ENCODE results near the gene RAB5IF. TPM values are rescaled to one million over a fixed set of nuclear protein-coding genes. Genes with fewer than 3 reads are reported as not detected.
"Not testable (repeated sequence)": the region's sequence is repeated elsewhere in the genome, so short reads cannot be mapped to it uniquely, and the experiment has no call there.

RAB5IF gene
- total RNA-seq, 2 donors from 2014 or later = 161 to 165 TPM

GRCh38 chr20:36623444-36623843, 17.9 kb downstream of the RAB5IF start:
- ATAC-seq (no peak), DNase-seq (no peak)
- intact Hi-C loops (cut with DNase I, micrococcal nuclease) = no loop called here

- intact Hi-C loops (cut with DNase I, micrococcal nuclease) = no loop called here
- DNase-seq = peak; percentile 55 to 77
Measured at GRCh38 chr20:36624068-36624943, 18.7 kb downstream of the RAB5IF start.

DNA sequence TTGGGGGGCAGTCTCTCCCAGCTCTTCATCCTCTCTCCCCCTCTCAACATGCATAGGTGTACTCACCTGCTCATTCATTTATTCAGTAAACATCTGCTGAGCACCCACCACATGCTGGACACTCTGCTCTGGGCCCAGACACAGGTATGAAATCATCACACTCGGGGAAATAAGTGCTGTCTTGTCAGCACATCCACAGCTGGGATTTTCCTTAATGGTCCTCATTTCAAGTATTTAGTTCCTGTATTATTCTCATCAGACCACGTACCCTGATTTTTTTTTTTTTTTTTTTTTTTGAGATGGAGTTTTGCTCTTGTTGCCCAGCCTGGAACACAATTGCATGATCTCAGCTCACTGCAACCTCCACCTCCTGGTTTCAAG, 19.4 kb downstream of the RAB5IF start:
- no peak for DNase-seq
- no peak for ATAC-seq
- intact Hi-C loops (cut with DNase I, micrococcal nuclease) = no loop called here

More at GRCh38 chr20:36624068-36624943, 18.7 kb downstream of the RAB5IF start:
- ATAC-seq = peak; percentile 99

GRCh38 chr20:36628076-36628475, 22.5 kb downstream of the RAB5IF start:
- intact Hi-C loops (cut with DNase I, micrococcal nuclease) = no loop called here
- no peak for ATAC-seq
- DNase-seq = no peak

GRCh38 chr20:36629719-36630681, 24.4 kb downstream of the RAB5IF start:
- ATAC-seq (peak; percentile 36), DNase-seq (peak in 1 of 2 donors; percentile 33)
- intact Hi-C loops (cut with DNase I, micrococcal nuclease) = no loop called here

DNA sequence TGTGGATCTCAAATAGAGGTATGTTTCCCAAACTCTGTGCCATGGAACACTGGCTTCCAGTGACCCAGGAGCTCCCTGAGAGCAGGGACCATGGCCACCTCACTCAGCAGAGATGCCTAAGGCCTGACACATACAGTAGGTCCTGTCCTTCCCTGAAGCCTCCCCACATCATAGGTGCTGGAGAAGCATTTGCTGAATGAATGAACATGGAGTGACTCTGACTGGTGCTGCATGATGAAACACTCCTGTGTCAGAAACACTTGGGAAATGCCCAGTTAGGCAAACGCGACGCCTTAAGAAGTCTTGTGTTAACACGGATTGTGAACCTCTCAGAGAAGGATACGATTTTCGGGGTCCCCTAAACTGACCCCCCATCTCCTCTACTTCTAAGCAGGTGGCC, 26.1 kb downstream of the RAB5IF start:
- ATAC-seq (no peak), DNase-seq (no peak)
- intact Hi-C loops (cut with DNase I, micrococcal nuclease) = no loop called here

GRCh38 chr20:36632147-36632486, 26.5 kb downstream of the RAB5IF start:
- intact Hi-C loops (cut with DNase I, micrococcal nuclease) = no loop called here
- no peak for ATAC-seq

DNA sequence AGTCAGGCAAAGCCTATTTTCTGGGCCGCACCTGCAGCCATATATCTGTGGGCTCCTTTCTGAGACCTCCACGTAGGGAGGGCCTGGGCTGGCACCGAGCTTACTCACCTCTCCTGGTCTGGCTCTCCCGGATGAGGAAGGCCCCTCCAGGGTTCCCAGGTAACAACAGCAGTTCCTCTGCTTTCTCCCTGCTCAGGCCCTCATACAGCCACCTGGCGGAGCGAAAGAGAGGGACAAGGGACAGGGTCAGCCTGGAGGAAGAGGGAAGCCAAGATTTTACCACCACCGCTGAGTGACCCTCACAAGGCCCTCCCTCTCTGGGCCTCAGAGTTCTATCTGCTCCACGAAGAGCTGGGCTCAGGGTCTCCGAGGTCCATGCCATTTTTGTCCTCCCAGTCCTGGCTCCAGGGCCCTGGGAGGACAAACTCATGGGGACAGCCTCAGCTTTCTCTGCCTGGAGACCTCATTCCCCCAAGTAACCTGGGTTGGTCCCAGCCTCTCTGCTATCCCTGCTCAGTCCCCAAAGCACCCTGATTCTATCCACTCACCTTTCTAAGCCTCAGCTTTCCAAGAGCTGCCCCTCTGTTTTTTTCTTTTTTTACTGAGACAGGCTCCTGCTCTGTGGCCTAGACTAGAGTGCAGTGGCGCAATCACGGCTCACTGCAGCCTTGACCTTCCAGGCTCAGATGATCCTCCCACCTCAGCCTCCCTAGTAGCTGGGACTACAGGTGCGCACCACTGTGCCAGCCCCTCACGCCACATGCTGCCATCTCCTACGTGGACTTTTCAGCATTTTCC, 27.1 kb downstream of the RAB5IF start:
- intact Hi-C loops (cut with DNase I, micrococcal nuclease) = no loop called here
- DNase-seq = no peak
- no peak for ATAC-seq

More at GRCh38 chr20:36632147-36632486, 26.5 kb downstream of the RAB5IF start:
- no peak for DNase-seq

- ATAC-seq (no peak), DNase-seq (no peak)
- intact Hi-C loops (cut with DNase I, micrococcal nuclease) = no loop called here
Measured at GRCh38 chr20:36633285-36633772, 27.8 kb downstream of the RAB5IF start.

- ATAC-seq = no peak
Measured at GRCh38 chr20:36634342-36634741, 28.8 kb downstream of the RAB5IF start.

DNA sequence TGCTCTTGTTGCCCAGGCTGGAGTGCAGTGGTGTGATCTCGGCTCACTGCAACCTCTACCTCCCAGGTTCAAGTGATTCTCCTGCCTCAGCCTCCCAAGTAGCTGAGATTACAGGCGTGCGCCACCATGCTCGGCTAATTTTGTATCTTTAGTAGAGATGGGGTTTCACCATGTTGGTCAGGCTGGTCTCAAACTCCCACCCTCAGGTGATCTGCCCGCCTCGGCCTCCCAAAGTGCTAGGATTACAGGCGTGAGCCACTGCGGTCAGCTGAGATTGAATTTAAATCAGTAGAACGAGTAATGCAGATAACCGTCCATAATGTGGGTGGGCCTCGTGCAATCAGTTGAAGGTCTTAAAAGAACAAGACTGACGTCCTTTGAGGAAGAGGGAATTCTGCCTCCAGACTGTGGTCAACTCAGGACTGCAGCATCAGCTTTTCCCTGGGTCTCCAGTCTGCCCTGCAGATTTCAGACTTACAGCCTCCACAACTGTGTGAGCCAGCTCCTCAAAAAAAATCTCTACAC, 33.4 kb downstream of the RAB5IF start:
- intact Hi-C loops (cut with DNase I, micrococcal nuclease); ATAC-seq; DNase-seq: not testable (repeated sequence)

More at GRCh38 chr20:36634342-36634741, 28.8 kb downstream of the RAB5IF start:
- no peak for DNase-seq
- intact Hi-C loops (cut with DNase I, micrococcal nuclease) = no loop called here

DNA sequence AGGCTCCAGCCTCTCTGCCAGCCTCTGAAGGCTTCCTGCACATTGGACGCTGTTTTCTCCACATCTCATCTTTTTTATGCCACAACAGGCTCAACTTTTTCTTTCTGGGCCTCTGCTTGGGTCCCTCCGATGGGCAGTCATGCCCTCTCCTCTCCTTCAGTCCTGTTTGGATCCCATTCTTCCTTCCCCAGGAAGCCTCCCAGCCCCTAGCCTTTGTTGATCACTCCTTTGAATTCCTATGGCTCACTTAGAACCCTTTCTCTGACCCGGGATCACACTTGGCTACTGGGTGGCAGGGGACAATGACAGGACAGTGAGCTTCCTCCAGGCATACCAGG, 35.9 kb downstream of the RAB5IF start:
- intact Hi-C loops (cut with DNase I, micrococcal nuclease) = no loop called here
- DNase-seq (no peak), ATAC-seq (no peak)

DNA sequence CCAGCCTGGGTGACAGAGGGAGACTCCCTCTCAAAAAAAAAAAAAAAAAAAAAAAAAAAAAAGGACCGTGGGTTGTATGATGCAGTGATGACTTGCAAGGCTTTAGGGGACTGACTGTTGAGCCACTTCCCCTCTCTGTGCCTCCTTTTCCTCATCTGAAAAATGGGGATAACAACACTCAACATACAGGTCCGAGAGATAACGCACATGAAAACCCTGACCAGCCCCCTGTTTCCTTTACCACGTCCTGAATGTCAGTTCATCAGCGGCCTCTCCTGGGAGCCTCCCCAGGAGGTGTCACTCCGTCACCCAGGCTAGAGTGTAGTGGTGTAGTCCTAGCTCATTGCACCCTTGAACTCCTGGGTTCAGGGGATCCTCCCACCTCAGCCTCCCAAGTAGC, 36.6 kb downstream of the RAB5IF start:
- DNase-seq (no peak), ATAC-seq (no peak)
- intact Hi-C loops (cut with DNase I, micrococcal nuclease) = no loop called here

- intact Hi-C loops (cut with DNase I, micrococcal nuclease) = no loop called here
- peak; percentile 29 to 31 for DNase-seq
- ATAC-seq = peak; percentile 43
Measured at GRCh38 chr20:36644032-36644705, 38.6 kb downstream of the RAB5IF start.

DNA sequence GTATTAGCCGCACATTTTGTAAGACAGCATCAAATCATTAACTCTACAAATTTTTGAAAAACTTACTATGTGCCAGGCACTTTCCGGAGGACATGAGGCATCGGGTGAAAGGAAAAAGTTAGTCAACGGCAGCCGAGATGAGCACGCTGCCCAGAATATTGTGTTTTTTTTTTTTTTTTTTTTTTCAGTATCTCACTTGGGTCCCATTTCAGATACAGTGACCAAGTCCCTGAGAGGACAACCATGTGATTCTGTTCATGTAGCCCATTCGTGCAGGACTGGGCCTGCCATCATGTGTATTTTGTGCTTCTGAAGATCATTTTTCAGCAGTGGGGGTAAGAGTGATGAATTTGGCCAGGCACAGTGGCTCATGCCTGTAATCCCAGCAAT, 39.1 kb downstream of the RAB5IF start:
- DNase-seq (no peak), ATAC-seq (no peak)
- intact Hi-C loops (cut with DNase I, micrococcal nuclease) = no loop called here

GRCh38 chr20:36645353-36645752, 39.8 kb downstream of the RAB5IF start:
- no peak for DNase-seq
- intact Hi-C loops (cut with DNase I, micrococcal nuclease) = no loop called here
- no peak for ATAC-seq

- peak; percentile 34 for ATAC-seq
- intact Hi-C loops (cut with DNase I, micrococcal nuclease) = no loop called here
- peak; percentile 46 to 47 for DNase-seq
Measured at GRCh38 chr20:36645998-36646397, 40.4 kb downstream of the RAB5IF start, which contains the start of gene SLA2. TSS of gene SLA2 (minus strand) at chr20:36646196. CDS start at chr20:36641335, 4,861 bp downstream.

DNA sequence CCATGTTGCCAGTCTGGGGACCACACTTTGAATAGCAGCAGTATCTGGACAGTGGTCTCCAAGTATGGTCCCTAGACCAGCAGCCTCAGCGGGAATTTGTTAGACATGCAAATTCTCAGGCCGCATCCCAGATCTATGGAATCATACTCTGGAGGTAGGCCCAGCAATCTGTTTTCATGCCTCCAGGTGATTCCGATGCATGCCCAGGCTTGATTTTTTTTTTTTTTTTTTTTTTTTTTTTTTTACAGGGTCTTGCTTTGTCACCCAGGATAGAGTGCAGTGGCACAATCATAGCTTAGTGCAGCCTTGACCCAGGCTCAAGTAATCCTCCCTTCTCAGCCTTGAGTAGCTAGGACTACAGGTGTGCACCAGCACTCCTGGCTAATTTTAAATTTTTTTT, 41.1 kb downstream of the RAB5IF start:
- intact Hi-C loops (cut with DNase I, micrococcal nuclease) = no loop called here
- DNase-seq = no peak
- no peak for ATAC-seq
